ENCODE measurements around the gene LDLRAD3. TPM values are rescaled to one million over a fixed set of nuclear protein-coding genes. Genes with fewer than 3 reads are reported as not detected.

The LDLRAD3 gene
- total RNA-seq, 1 donor from 2014 or later, result 26.2 TPM

- no peak for DNase-seq (ENCODE audit: extremely low read depth, low read depth, low spot score)
These were observed 71.2 kb downstream of the LDLRAD3 start for GRCh38 chr11:36014898-36015665.

- DNase-seq (ENCODE audit: extremely low read depth, low read depth, low spot score), result no peak
These were observed 71.9 kb downstream of the LDLRAD3 start for GRCh38 chr11:36015799-36016198.

GRCh38 chr11:36016263-36016662, 72.4 kb downstream of the LDLRAD3 start:
- no peak for DNase-seq (ENCODE audit: extremely low read depth, low read depth, low spot score)

GRCh38 chr11:36016709-36017108, 72.8 kb downstream of the LDLRAD3 start:
- no peak for DNase-seq (ENCODE audit: extremely low read depth, low read depth, low spot score)

- no peak for DNase-seq (ENCODE audit: extremely low read depth, low read depth, low spot score)
These were observed 75.2 kb downstream of the LDLRAD3 start for GRCh38 chr11:36019005-36019596.

- DNase-seq (ENCODE audit: extremely low read depth, low read depth, low spot score), result no peak
These were observed 75.9 kb downstream of the LDLRAD3 start for GRCh38 chr11:36019722-36020121.

- DNase-seq (ENCODE audit: extremely low read depth, low read depth, low spot score), result no peak
These were observed 79.0 kb downstream of the LDLRAD3 start for GRCh38 chr11:36022882-36023281.

- no peak for DNase-seq (ENCODE audit: extremely low read depth, low read depth, low spot score)
These were observed 80.1 kb downstream of the LDLRAD3 start for GRCh38 chr11:36023922-36024321.

- no peak for DNase-seq (ENCODE audit: extremely low read depth, low read depth, low spot score)
These were observed 80.9 kb downstream of the LDLRAD3 start for GRCh38 chr11:36024716-36025115.

- DNase-seq (ENCODE audit: extremely low read depth, low read depth, low spot score), result no peak
These were observed 82.6 kb downstream of the LDLRAD3 start for GRCh38 chr11:36026315-36026968.

- DNase-seq (ENCODE audit: extremely low read depth, low read depth, low spot score), result no peak
These were observed 83.9 kb downstream of the LDLRAD3 start for GRCh38 chr11:36027731-36028130.

GRCh38 chr11:36029616-36030015, 85.8 kb downstream of the LDLRAD3 start:
- DNase-seq (ENCODE audit: extremely low read depth, low read depth, low spot score), result no peak

GRCh38 chr11:36030731-36031281, 86.9 kb downstream of the LDLRAD3 start:
- no peak for DNase-seq (ENCODE audit: extremely low read depth, low read depth, low spot score)

GRCh38 chr11:36033082-36033751, 89.4 kb downstream of the LDLRAD3 start:
- DNase-seq (ENCODE audit: extremely low read depth, low read depth, low spot score), result no peak

GRCh38 chr11:36033936-36034335, 90.1 kb downstream of the LDLRAD3 start:
- no peak for DNase-seq (ENCODE audit: extremely low read depth, low read depth, low spot score)

GRCh38 chr11:36034551-36035331, 90.9 kb downstream of the LDLRAD3 start:
- no peak for DNase-seq (ENCODE audit: extremely low read depth, low read depth, low spot score)

- no peak for DNase-seq (ENCODE audit: extremely low read depth, low read depth, low spot score)
These were observed 91.6 kb downstream of the LDLRAD3 start for GRCh38 chr11:36035454-36035853.

GRCh38 chr11:36035999-36036398, 92.1 kb downstream of the LDLRAD3 start:
- DNase-seq (ENCODE audit: extremely low read depth, low read depth, low spot score), result no peak

GRCh38 chr11:36037031-36037430, 93.2 kb downstream of the LDLRAD3 start:
- no peak for DNase-seq (ENCODE audit: extremely low read depth, low read depth, low spot score)

GRCh38 chr11:36038541-36038940, 94.7 kb downstream of the LDLRAD3 start:
- DNase-seq (ENCODE audit: extremely low read depth, low read depth, low spot score), result no peak

Data from glomerular endothelial cell (primary cell).